H1 (cell line): ENCODE results near the gene DDX5. TPM values are rescaled to one million over a fixed set of nuclear protein-coding genes. Genes with fewer than 3 reads are reported as not detected.

ENCODE experiments used
- CTCF ChIA-PET: fragments of 300-600 bp; sonication (Branson Sonifier 250); formaldehyde crosslinking; loops from one replicate; lab custom pipeline; 2021; ENCODE audit not compliant: partially characterized antibody; lab: Charles Lee
- POLR2A ChIA-PET: fragments of 300-600 bp; sonication (Branson Sonifier 250); formaldehyde crosslinking; loops from one replicate; lab custom pipeline; 2021; ENCODE audit warnings: inconsistent platforms; ENCODE audit not compliant: partially characterized antibody; lab: Charles Lee
- DNase-seq, 2 experiments: peaks; one replicate each; pipeline versions ENCODE4 v3.0.0 to v3.0.0-alpha.2; 2010 to 2022; ENCODE audit warnings: low spot score in 2 of 2, low read depth in 1 of 2, mixed read lengths in 1 of 2
- FAIRE-seq: peaks from 2 replicates; lab custom pipeline; 2011; peaks lifted over from hg19 to GRCh38; lab: Jason Lieb, UNC
- H2AFZ ChIP-seq: 2 replicates; pipeline ENCODE4 v1.8.1; 2012; ENCODE audit warnings: low read length, inconsistent platforms
- H2AK5ac ChIP-seq: 2 replicates; pipeline ENCODE4 v1.6.1; 2013; ENCODE audit warnings: low read depth, low read length
- H2BK120ac ChIP-seq: replicated peaks from 2 replicates; pipeline ENCODE3; 2013; ENCODE audit warnings: low read depth, low read length, inconsistent platforms
- H2BK12ac ChIP-seq: 2 replicates; pipeline ENCODE4 v1.6.1; 2013; ENCODE audit warnings: low read depth, low read length
- H2BK15ac ChIP-seq: 2 replicates; pipeline ENCODE4 v1.6.1; 2013; ENCODE audit warnings: low read length
- H2BK20ac ChIP-seq: 2 replicates; pipeline ENCODE4 v1.6.1; 2013; ENCODE audit warnings: low read length
- H2BK5ac ChIP-seq: 2 replicates; pipeline ENCODE4 v1.6.1; 2013; ENCODE audit warnings: low read depth, low read length
- H3K14ac ChIP-seq: 2 replicates; pipeline ENCODE4 v1.6.1; 2013; ENCODE audit warnings: inconsistent platforms; ENCODE audit not compliant: insufficient read length
- H3K18ac ChIP-seq: 2 replicates; pipeline ENCODE4 v1.6.1; 2013; ENCODE audit warnings: low read length; ENCODE audit errors: extremely low read depth
- H3K23ac ChIP-seq: 2 replicates; pipeline ENCODE4 v1.6.1; 2013; ENCODE audit warnings: inconsistent platforms; ENCODE audit not compliant: insufficient read length
- H3K23me2 ChIP-seq: 2 replicates; pipeline ENCODE4 v1.6.1; 2013; ENCODE audit warnings: low read depth, low read length
- H3K27ac ChIP-seq: 2 replicates; pipeline ENCODE4 v1.6.1; 2011; ENCODE audit warnings: low read depth, low read length, inconsistent platforms
- H3K27me3 ChIP-seq, 4 experiments: replicated peaks in 1 of 4; 1 replicate in 1 of 4; 2 replicates in 3 of 4; pipeline versions ENCODE4 v1.6.1 to v1.8.1; 2011 to 2013; ENCODE audit warnings: low read length in 3 of 4, mild to moderate bottlenecking in 3 of 4, inconsistent platforms in 2 of 4, mixed read lengths in 2 of 4, moderate library complexity in 1 of 4; ENCODE audit not compliant: control insufficient read depth in 3 of 4, insufficient read depth in 3 of 4; ENCODE audit errors: extremely low read depth in 1 of 4
- H3K36me3 ChIP-seq, 4 experiments: 2 replicates each; pipeline versions ENCODE4 v1.6.1 to v1.8.1; 2011 to 2013; ENCODE audit warnings: mild to moderate bottlenecking in 4 of 4, low read length in 3 of 4, moderate library complexity in 2 of 4, control low read depth in 1 of 4, inconsistent platforms in 1 of 4; ENCODE audit not compliant: insufficient read depth in 4 of 4, control insufficient read depth in 2 of 4
- H3K4ac ChIP-seq: replicated peaks from 2 replicates; pipeline ENCODE3; 2013; ENCODE audit warnings: low read length, low read depth, mixed read lengths, inconsistent platforms; ENCODE audit not compliant: insufficient read length
- H3K4me1 ChIP-seq, 4 experiments: replicated peaks in 1 of 4; 1 replicate in 1 of 4; 2 replicates in 3 of 4; pipeline versions ENCODE4 v1.6.1 to v1.8.1; 2011 to 2013; ENCODE audit warnings: low read length in 3 of 4, inconsistent platforms in 2 of 4, mixed read lengths in 1 of 4; ENCODE audit not compliant: insufficient read depth in 4 of 4, control insufficient read depth in 3 of 4
- H3K4me2 ChIP-seq, 2 experiments: 2 replicates each; pipeline versions ENCODE4 v1.6.1 to v1.8.1; 2011 to 2013; ENCODE audit warnings: low read depth in 2 of 2, low read length in 2 of 2, control low read depth in 1 of 2, inconsistent platforms in 1 of 2, mild to moderate bottlenecking in 1 of 2; ENCODE audit not compliant: insufficient read depth in 1 of 2
- H3K4me3 ChIP-seq, 4 experiments: fragments of 200-600, 300-600 bp in 1 of 4; sonication (generic), shearing (Covaris generic), sonication (Bioruptor Twin) in 1 of 4; 2 replicates each; pipeline versions ENCODE4 v1.5.1 to v1.8.1; 2011 to 2016; ENCODE audit warnings: low read length in 4 of 4, low read depth in 3 of 4, control low read depth in 2 of 4, inconsistent platforms in 2 of 4, mild to moderate bottlenecking in 2 of 4, mixed read lengths in 1 of 4, moderate library complexity in 1 of 4; ENCODE audit not compliant: insufficient read depth in 2 of 4; ENCODE audit errors: extremely low read depth in 1 of 4
- H3K56ac ChIP-seq: replicated peaks from 2 replicates; pipeline ENCODE3; 2013; ENCODE audit warnings: low read depth, mild to moderate bottlenecking, mixed read lengths, low read length, inconsistent platforms; ENCODE audit not compliant: insufficient read length
- H3K79me1 ChIP-seq: 2 replicates; pipeline ENCODE4 v1.6.1; 2013; ENCODE audit warnings: low read depth, low read length, control low read depth
- H3K79me2 ChIP-seq, 2 experiments: 2 replicates each; pipeline versions ENCODE4 v1.6.1 to v1.8.1; 2012 to 2013; ENCODE audit warnings: low read length in 2 of 2, mild to moderate bottlenecking in 2 of 2, inconsistent platforms in 1 of 2; ENCODE audit not compliant: insufficient read depth in 2 of 2, control insufficient read depth in 1 of 2
- H3K9ac ChIP-seq, 4 experiments: replicated peaks in 1 of 4; 1 replicate in 1 of 4; 2 replicates in 3 of 4; pipeline versions ENCODE4 v1.6.1 to v1.8.1; 2011 to 2013; ENCODE audit warnings: low read depth in 3 of 4, low read length in 3 of 4, control low read depth in 2 of 4, mild to moderate bottlenecking in 2 of 4, moderate library complexity in 2 of 4, inconsistent platforms in 1 of 4; ENCODE audit errors: extremely low read depth in 1 of 4
- H3K9me3 ChIP-seq, 2 experiments: 2 replicates each; pipeline versions ENCODE4 v1.6.1 to v1.8.1; 2012 to 2013; ENCODE audit warnings: mild to moderate bottlenecking in 2 of 2, moderate library complexity in 2 of 2, control low read depth in 1 of 2, inconsistent platforms in 1 of 2, low read depth in 1 of 2, low read length in 1 of 2, mixed read lengths in 1 of 2; ENCODE audit not compliant: insufficient read depth in 2 of 2
- H4K20me1 ChIP-seq, 2 experiments: replicated peaks in 1 of 2; 2 replicates each; pipeline versions ENCODE3 to v1.8.1; 2011 to 2013; ENCODE audit warnings: inconsistent platforms in 2 of 2, low read length in 2 of 2, mild to moderate bottlenecking in 1 of 2; ENCODE audit not compliant: insufficient read depth in 2 of 2, control insufficient read depth in 1 of 2
- H4K5ac ChIP-seq: 2 replicates; pipeline ENCODE4 v1.6.1; 2013; ENCODE audit warnings: low read length, low read depth, mixed read lengths, inconsistent platforms; ENCODE audit not compliant: insufficient read length
- H4K8ac ChIP-seq: 2 replicates; pipeline ENCODE4 v1.8.0; 2013; ENCODE audit warnings: mild to moderate bottlenecking, moderate library complexity, low read length, inconsistent platforms; ENCODE audit not compliant: insufficient read depth; ENCODE audit errors: extremely low read depth
- H4K91ac ChIP-seq: replicated peaks from 2 replicates; pipeline ENCODE3; 2013; ENCODE audit warnings: low read length, mixed read lengths, inconsistent platforms; ENCODE audit not compliant: insufficient read length
- ASH2L ChIP-seq: fragments of 200-600, 300-600 bp; sonication (generic); IDR thresholded peaks from one replicate; pipeline ENCODE4 v1.7.1; 2017; ENCODE audit warnings: low read length
- BCL11A ChIP-seq, 2 experiments: IDR thresholded peaks; one replicate each; pipeline ENCODE4 v1.6.1; 2011; ENCODE audit warnings: low read depth in 2 of 2, low read length in 2 of 2, mild to moderate bottlenecking in 2 of 2
- CEBPB ChIP-seq: IDR thresholded peaks from 2 replicates; pipeline ENCODE4 v1.6.1; 2012; ENCODE audit warnings: low read depth, low read length
- CHD2 ChIP-seq: IDR thresholded peaks from 2 replicates; pipeline ENCODE4 v1.6.1; 2012; ENCODE audit warnings: low read length, improper control_type of control experiment
- CTBP2 ChIP-seq: IDR thresholded peaks from 2 replicates; pipeline ENCODE4 v1.7.0; 2011; ENCODE audit warnings: borderline replicate concordance, mild to moderate bottlenecking, moderate library complexity, mixed read lengths, low read length; ENCODE audit not compliant: insufficient read depth, insufficient read length
- FOSL1 ChIP-seq: IDR thresholded peaks from 2 replicates; pipeline ENCODE4 v1.6.1; 2011; ENCODE audit warnings: mild to moderate bottlenecking, low read depth, low read length, moderate library complexity; ENCODE audit not compliant: insufficient read depth
- GTF2F1 ChIP-seq: IDR thresholded peaks from 2 replicates; pipeline ENCODE4 v1.6.1; 2012; ENCODE audit warnings: low read depth, low read length, improper control_type of control experiment, borderline replicate concordance
- RBBP5 ChIP-seq: IDR thresholded peaks from 2 replicates; pipeline ENCODE4 v1.7.1; 2012; ENCODE audit warnings: low read depth, mild to moderate bottlenecking, inconsistent platforms, low read length, moderate library complexity, borderline replicate concordance
- RFX5 ChIP-seq: IDR thresholded peaks from 2 replicates; pipeline ENCODE4 v1.6.1; 2011; ENCODE audit warnings: low read depth, low read length, improper control_type of control experiment, borderline replicate concordance
- SUZ12 ChIP-seq: fragments of 200-600 bp; sonication (generic); IDR thresholded peaks from 2 replicates; pipeline ENCODE4 v1.6.1; 2012; ENCODE audit warnings: mild to moderate bottlenecking, inconsistent platforms, low read length, moderate library complexity, mixed read lengths
- TAF1 ChIP-seq: IDR thresholded peaks from 2 replicates; pipeline ENCODE4 v1.6.1; 2011; ENCODE audit warnings: mild to moderate bottlenecking, low read depth, low read length
- TAF7 ChIP-seq: optimal IDR thresholded peaks from 2 replicates; pipeline ENCODE3; 2011; ENCODE audit warnings: low read depth, mild to moderate bottlenecking, inconsistent platforms, low read length, moderate library complexity, borderline replicate concordance
- TBP ChIP-seq: IDR thresholded peaks from 2 replicates; pipeline ENCODE4 v1.6.1; 2011; ENCODE audit warnings: low read depth, low read length, improper control_type of control experiment
- TEAD4 ChIP-seq: IDR thresholded peaks from 2 replicates; pipeline ENCODE4 v1.6.1; 2012; ENCODE audit warnings: low read depth, low read length, inconsistent platforms, mixed read lengths
- WGBS, 2 experiments: shearing (Covaris generic) in 1 of 2; methylation state at CpG; one replicate each; pipeline versions ENCODE4 v1.1.6 to v1.1.7; 2013 to 2015; ENCODE audit warnings: low lambda C conversion rate in 2 of 2, mixed read lengths in 2 of 2, inconsistent platforms in 1 of 2, low coverage in 1 of 2, missing lambda C conversion rate in 1 of 2; ENCODE audit not compliant: insufficient replicate concordance in 2 of 2, insufficient coverage in 1 of 2, insufficient read length in 1 of 2; ENCODE audit errors: extremely low coverage in 1 of 2, missing lambda C conversion rate in 1 of 2; 5-methylcytosine and 5-hydroxymethylcytosine counted together
- polyA plus RNA-seq, 7 experiments: library from polyadenylated mRNA; depleted of rRNA in 3 of 7; stranded (reverse) in 5 of 7; unstranded in 2 of 7; fragments of >200 nt in 5 of 7; fragments of 200-250 nt in 2 of 7; gene quantifications; 1 replicate in 5 of 7; 2 replicates in 1 of 7; 4 replicates in 1 of 7; pipeline versions ENCODE4 v1.2.1 to v1.2.3, GENCODE V29; 2011 to 2013; ENCODE audit warnings: missing spikeins in 2 of 7, mixed read lengths in 2 of 7
- total RNA-seq: library from RNA; stranded (reverse); fragmentation: NEBNext Ultra II Directional; extraction: Animal tissue kit (Norgen Biotek cat#: 25700); gene quantifications from 2 replicates; pipeline ENCODE4 v1.2.1, GENCODE V29; 2021
- TF ChIP-seq, protein P1 (sequence below): IDR thresholded peaks from 2 replicates; pipeline ENCODE4 v1.6.1; 2012; ENCODE audit warnings: inconsistent platforms

Gene DDX5
- total and polyA plus RNA-seq, 2 of the 8 experiments (the other 6 are each of a cell fraction or from before 2014, with no cell fraction given) = 572 to 591 TPM

DNA sequence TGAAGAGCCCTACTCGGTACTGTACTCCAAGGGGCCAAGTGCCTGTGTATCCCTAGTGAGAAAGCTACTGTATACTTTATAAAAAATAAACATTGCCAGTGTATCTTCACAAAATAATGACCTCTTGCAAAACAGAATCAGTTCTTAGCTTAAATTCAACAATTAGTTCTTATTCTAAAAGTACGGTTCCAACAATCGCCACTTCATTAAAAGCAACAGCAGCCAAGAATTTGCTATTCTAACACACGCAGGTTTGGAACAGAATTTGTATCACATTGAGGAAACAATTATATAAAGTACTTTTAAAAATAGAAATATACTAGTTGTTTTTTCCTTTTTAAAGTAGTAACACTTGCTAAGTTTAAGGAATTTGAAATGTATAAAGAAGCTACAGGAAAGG, 49.2 kb upstream of the DDX5 start:
- Histone ChIP-seq H2BK15ac (no peak overlapping the region), H2BK12ac (no peak overlapping the region), H3K36me3 (peaks cover 0 to 20% (median 0%) of the 10 kb centered on the region in 4 experiments; a peak in 1 of 8 replicates), H3K4ac (no peak overlapping the region), H3K27ac (no peak overlapping the region), H2BK5ac (no peak overlapping the region), H3K4me1 (peaks cover 0 to 4% (median 0%) of the 10 kb centered on the region in 4 experiments; a peak in 1 of 7 replicates), H3K79me1 (no peaks in the 10 kb centered on the region), H3K9me3 (no peaks in the 10 kb centered on the region), H3K4me2 (no peak overlapping the region), H3K79me2 (no peaks in the 10 kb centered on the region), H3K14ac (no peak overlapping the region), H2AFZ (no peak overlapping the region), H3K27me3 (no peaks in the 10 kb centered on the region), H4K8ac (no peak overlapping the region), H4K5ac (no peak overlapping the region), H3K23me2 (no peaks in the 10 kb centered on the region), H3K9ac (no peak overlapping the region), H3K18ac (no peak overlapping the region), H4K91ac (no peak overlapping the region), H2BK20ac (no peak overlapping the region), H4K20me1 (no peaks in the 10 kb centered on the region), H3K23ac (no peak overlapping the region), H2BK120ac (no peak overlapping the region), H2AK5ac (no peak overlapping the region), H3K4me3 (no peak overlapping the region), H3K56ac (no peak overlapping the region)
- FAIRE-seq (no peak), DNase-seq (no peak)
- WGBS, 2 experiments = 96% methylated on average over 4 of the region's 4 CpGs; no CpG with 5 or more reads in 1 of the 2 experiments
- ChIA-PET POLR2A (interaction anchor here (1.1 kb wide), 1 partner anchor 50 kb away, joined by 5 read pairs; the partner anchor contains the start of gene DDX5), CTCF (interaction anchor here (0.9 to 2.3 kb wide), 3 partner anchors 11 to 252 kb away, joined by 3 to 7 read pairs (median 3); no protein-coding TSS in a partner anchor)
- TF ChIP-seq CTBP2 = no peak
- no peak for TF ChIP-seq ASH2L
- no peak for TF ChIP-seq RFX5
- TF ChIP-seq SUZ12 = no peak
- TF ChIP-seq, protein P1, sequence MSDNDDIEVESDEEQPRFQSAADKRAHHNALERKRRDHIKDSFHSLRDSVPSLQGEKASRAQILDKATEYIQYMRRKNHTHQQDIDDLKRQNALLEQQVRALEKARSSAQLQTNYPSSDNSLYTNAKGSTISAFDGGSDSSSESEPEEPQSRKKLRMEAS = no peak
- TF ChIP-seq TEAD4 = no peak
- TF ChIP-seq RBBP5 = no peak
- TF ChIP-seq TBP = no peak
- no peak for TF ChIP-seq TAF1
- no peak for TF ChIP-seq GTF2F1
- no peak for TF ChIP-seq TAF7
- TF ChIP-seq CHD2 = no peak
- no peak for TF ChIP-seq FOSL1
- no peak for TF ChIP-seq CEBPB
- no peak for TF ChIP-seq BCL11A (IDR thresholded peaks at IDR 0.05; ENCODE audit: low read depth in 2 of 2, low read length in 2 of 2)
